ENCODE measurements around the gene NT5DC2. TPM values are rescaled to one million over a fixed set of nuclear protein-coding genes. Genes with fewer than 3 reads are reported as not detected.

NT5DC2 gene
- total RNA-seq, 2 donors from 2014 or later, result 70.8 to 117 TPM

DNA sequence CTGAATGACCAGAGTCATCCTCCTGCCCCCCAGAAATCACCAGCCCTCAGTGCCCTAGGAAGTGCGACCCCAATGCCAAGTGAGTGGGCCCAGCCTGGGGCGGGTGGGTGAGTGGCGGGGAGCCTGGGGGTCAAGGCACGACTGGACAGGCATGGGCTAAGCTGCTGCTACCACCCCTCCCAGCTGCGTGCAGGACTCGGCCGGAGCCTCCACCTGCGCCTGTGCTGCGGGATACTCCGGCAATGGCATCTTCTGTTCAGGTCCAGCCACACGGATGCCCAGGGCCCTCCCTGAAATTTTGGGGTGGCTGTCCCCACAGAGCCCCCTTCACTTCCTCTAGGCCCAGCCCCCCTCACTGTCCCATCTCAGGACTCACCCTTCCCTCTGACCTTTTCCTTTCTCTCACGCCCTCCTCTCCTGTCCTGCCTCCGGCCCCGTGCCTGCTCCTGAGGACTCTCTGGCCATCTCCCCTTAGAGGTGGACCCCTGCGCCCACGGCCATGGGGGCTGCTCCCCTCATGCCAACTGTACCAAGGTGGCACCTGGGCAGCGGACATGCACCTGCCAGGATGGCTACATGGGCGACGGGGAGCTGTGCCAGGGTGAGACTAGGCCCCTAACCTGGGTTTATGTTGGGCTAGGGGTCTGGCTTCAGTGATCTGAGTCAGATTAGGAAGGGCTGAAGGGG, 17.0 kb downstream of the NT5DC2 start:
- Histone ChIP-seq H3K27ac (no peak overlapping the region), H3K36me3 (no peaks in the 10 kb centered on the region), H3K27me3 (replicated peaks; ENCODE audit: insufficient read depth) (no peaks in the 10 kb centered on the region), H3K4me1 (replicated peaks) (no peaks in the 10 kb centered on the region), H3K9me3 (no peaks in the 10 kb centered on the region), H3K4me3 (no peak overlapping the region)
- TF ChIP-seq POLR2AphosphoS5 (IDR thresholded peaks at IDR 0.05) (no peak), POLR2A (IDR thresholded peaks at IDR 0.05) (no peak)
- TF ChIP-seq, protein P1, sequence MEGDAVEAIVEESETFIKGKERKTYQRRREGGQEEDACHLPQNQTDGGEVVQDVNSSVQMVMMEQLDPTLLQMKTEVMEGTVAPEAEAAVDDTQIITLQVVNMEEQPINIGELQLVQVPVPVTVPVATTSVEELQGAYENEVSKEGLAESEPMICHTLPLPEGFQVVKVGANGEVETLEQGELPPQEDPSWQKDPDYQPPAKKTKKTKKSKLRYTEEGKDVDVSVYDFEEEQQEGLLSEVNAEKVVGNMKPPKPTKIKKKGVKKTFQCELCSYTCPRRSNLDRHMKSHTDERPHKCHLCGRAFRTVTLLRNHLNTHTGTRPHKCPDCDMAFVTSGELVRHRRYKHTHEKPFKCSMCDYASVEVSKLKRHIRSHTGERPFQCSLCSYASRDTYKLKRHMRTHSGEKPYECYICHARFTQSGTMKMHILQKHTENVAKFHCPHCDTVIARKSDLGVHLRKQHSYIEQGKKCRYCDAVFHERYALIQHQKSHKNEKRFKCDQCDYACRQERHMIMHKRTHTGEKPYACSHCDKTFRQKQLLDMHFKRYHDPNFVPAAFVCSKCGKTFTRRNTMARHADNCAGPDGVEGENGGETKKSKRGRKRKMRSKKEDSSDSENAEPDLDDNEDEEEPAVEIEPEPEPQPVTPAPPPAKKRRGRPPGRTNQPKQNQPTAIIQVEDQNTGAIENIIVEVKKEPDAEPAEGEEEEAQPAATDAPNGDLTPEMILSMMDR (IDR thresholded peaks at IDR 0.05), result no peak
- intact Hi-C loops (cut with DNase I), result no loop called here
- DNase-seq (ENCODE audit: low spot score), result no peak
- 93% methylated on average over 18 of the region's 19 CpGs for WGBS

DNA sequence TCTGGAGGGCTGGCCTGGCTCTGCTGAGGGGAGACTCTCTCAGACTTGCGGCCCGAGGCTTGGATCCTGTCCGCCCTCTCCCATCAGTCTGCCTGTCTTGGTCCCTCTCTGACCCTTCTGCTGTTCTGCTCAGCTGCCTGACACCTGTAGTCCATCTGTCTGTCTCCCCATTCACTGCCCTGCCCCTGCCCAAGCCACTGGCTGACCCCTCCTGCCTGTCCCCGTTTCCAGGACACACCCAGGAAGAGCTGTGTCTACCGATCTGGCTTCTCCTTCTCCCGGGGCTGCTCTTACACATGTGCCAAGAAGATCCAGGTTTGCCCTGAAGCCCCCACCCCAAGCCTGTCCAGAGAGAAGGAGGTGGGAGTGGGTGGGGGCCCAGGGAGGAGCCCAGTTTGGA, 18.5 kb downstream of the NT5DC2 start:
- 56% methylated on average over 6 of the region's 6 CpGs for WGBS
- TF ChIP-seq POLR2A (IDR thresholded peaks at IDR 0.05), result no peak
- TF ChIP-seq, protein P1 (IDR thresholded peaks at IDR 0.05), result no peak
- no peak for TF ChIP-seq POLR2AphosphoS5 (IDR thresholded peaks at IDR 0.05)
- Histone ChIP-seq H3K36me3 (no peaks in the 10 kb centered on the region), H3K27me3 (replicated peaks; ENCODE audit: insufficient read depth) (no peaks in the 10 kb centered on the region), H3K9me3 (no peaks in the 10 kb centered on the region), H3K4me3 (no peak overlapping the region), H3K27ac (no peak overlapping the region), H3K4me1 (replicated peaks) (no peaks in the 10 kb centered on the region)
- intact Hi-C loops (cut with DNase I), result no loop called here
- no peak for DNase-seq (ENCODE audit: low spot score)

DNA sequence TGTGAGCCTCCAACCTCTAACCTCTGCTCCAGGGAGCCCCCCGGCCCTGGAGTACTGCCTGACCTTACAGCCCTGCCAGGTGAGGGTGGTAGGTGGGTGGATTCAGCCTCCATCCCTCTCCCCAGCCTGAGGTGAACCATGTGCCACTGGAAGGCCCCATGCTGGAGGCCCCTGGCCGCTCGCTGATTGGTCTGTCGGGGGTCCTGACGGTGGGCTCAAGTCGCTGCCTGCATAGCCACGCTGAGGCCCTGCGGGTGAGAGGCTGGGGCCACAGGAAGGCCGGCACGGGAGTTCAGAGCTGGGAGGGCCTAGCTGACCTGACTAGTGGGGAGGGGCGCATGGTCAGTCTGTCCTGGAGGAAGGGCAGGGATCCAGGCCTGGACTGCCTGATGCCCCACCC, 19.1 kb downstream of the NT5DC2 start:
- H3K4me3 ChIP-seq, result no peak overlapping the region
- no peak overlapping the region for H3K27ac ChIP-seq
- no peaks in the 10 kb centered on the region for H3K9me3 ChIP-seq
- no peaks in the 10 kb centered on the region for H3K36me3 ChIP-seq
- intact Hi-C loops (cut with DNase I), result no loop called here
- H3K4me1 ChIP-seq (replicated peaks), result no peaks in the 10 kb centered on the region
- WGBS, result 78% methylated on average over 11 of the region's 11 CpGs
- no peaks in the 10 kb centered on the region for H3K27me3 ChIP-seq (replicated peaks; ENCODE audit: insufficient read depth)
- DNase-seq (ENCODE audit: low spot score), result no peak
- TF ChIP-seq POLR2A (IDR thresholded peaks at IDR 0.05) (no peak), POLR2AphosphoS5 (IDR thresholded peaks at IDR 0.05) (no peak)
- TF ChIP-seq, protein P1 (IDR thresholded peaks at IDR 0.05), result no peak

DNA sequence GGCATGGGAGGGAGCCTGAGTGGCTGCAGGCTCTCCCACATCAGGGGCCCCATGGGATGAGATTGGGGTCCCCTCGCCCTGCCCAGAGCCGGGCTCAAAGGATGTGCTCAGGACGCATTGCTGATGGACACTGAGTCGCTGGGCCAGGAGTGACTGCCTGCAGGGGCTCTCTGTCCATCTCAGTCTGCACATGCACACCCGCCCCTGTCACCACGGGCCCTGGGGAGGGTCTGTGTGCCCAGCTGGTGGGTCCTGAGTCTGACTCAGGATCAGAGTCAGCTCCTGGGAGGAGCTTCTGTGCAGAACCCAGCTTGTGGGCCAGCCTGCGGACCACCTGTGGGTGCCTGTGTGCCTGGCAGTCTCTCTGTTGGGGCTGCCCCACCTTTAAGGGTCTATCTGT, 20.4 kb downstream of the NT5DC2 start:
- Histone ChIP-seq H3K9me3 (no peaks in the 10 kb centered on the region), H3K4me3 (no peak overlapping the region), H3K27ac (no peak overlapping the region), H3K27me3 (replicated peaks; ENCODE audit: insufficient read depth) (no peaks in the 10 kb centered on the region), H3K4me1 (replicated peaks) (no peaks in the 10 kb centered on the region), H3K36me3 (no peaks in the 10 kb centered on the region)
- no peak for DNase-seq (ENCODE audit: low spot score)
- intact Hi-C loops (cut with DNase I), result no loop called here
- no peak for TF ChIP-seq POLR2A (IDR thresholded peaks at IDR 0.05)
- TF ChIP-seq POLR2AphosphoS5 (IDR thresholded peaks at IDR 0.05), result no peak
- TF ChIP-seq, protein P1 (IDR thresholded peaks at IDR 0.05), result no peak
- 90% methylated on average over 6 of the region's 7 CpGs for WGBS

DNA sequence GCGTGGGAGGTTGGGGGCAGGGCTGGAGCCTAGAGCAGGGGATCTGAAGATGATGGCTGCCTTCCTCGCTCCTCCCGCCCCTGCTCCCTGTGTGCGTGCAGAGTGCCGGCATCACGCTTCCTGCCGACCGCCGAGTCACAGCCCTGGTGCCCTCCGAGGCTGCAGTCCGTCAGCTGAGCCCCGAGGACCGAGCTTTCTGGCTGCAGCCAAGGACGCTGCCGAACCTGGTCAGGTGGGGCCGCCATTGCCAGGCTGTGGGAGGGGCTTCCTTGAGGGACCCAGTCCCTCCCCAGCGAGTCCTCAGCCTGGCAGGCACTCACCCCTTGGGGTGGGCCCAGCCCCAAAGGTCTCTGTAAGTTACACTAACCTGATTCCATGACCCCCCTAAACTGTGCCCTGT, 20.9 kb downstream of the NT5DC2 start:
- TF ChIP-seq, protein P1 (IDR thresholded peaks at IDR 0.05), result no peak
- TF ChIP-seq POLR2AphosphoS5 (IDR thresholded peaks at IDR 0.05) (no peak), POLR2A (IDR thresholded peaks at IDR 0.05) (no peak)
- no peaks in the 10 kb centered on the region for H3K4me1 ChIP-seq (replicated peaks)
- WGBS, result 73% methylated on average over 17 of the region's 17 CpGs
- intact Hi-C loops (cut with DNase I), result no loop called here
- DNase-seq (ENCODE audit: low spot score), result no peak
- H3K4me3 ChIP-seq, result no peak overlapping the region
- H3K9me3 ChIP-seq, result no peaks in the 10 kb centered on the region
- H3K27me3 ChIP-seq (replicated peaks; ENCODE audit: insufficient read depth), result no peaks in the 10 kb centered on the region
- H3K36me3 ChIP-seq, result no peaks in the 10 kb centered on the region
- no peak overlapping the region for H3K27ac ChIP-seq
